ENCODE measurements around the gene SYNPO.

DNA sequence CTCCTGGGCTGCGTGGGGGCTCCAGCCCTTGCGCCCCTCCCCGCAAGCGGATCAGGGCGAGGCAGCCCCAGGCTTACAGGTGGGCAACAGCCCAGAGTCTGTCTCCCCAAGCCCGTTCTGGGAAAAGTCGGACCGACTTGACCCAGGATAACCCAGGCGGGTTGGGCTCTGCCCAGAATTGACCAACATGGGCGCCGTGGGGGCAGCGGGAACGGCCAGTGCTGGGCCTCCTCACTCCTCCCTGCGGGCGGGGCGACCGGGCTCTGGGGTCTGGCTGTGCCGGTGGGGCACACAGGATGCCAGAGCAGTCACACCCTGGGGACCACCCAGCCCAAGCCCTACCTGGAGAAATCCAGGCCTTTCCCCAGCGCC, 15.3 kb upstream of the SYNPO start:
- TF ChIP-seq CTCF (IDR thresholded peaks at IDR 0.05): no peak
- no peak for TF ChIP-seq POLR2A (IDR thresholded peaks at IDR 0.05)
